Cardiac septum (tissue), 1 donor: ENCODE results near the gene TECR. TPM values are rescaled to one million over a fixed set of nuclear protein-coding genes. Genes with fewer than 3 reads are reported as not detected.

Experiments
- microRNA-seq: library from miRNA; unstranded; fragments of <30 nt; microRNA quantifications from one replicate; pipeline ENCODE4 v1.2.0, GENCODE V29; 2020
- total RNA-seq: library from RNA; stranded (reverse); fragmentation: NEBNext Ultra II Directional; extraction: Animal tissue kit (Norgen Biotek cat#: 25700); gene quantifications from one replicate; pipeline ENCODE4 v1.2.1, GENCODE V29; 2021
- donor health status: DM: no; HTN: no; CAD: no.

Gene TECR
- total RNA-seq, 1 donor from 2014 or later = 62.0 TPM

Small RNAs within 50 kb of the gene (microRNA-seq; reads per million reads assigned to microRNA genes)
- gene MIR639 = not detected

Other genes starting within 250 kb of the TECR start
- gene ADGRE5, start 148.2 kb upstream of the TECR start, total RNA-seq = 36.4 TPM
- 26.7 TPM for gene DDX39A, start 110.3 kb upstream of the TECR start, total RNA-seq
- 136 TPM for gene PKN1, start 96.3 kb upstream of the TECR start, total RNA-seq
- gene PTGER1, start 54.2 kb upstream of the TECR start, total RNA-seq = not detected
- 49.5 TPM for gene GIPC1, start 33.5 kb upstream of the TECR start, total RNA-seq
- gene DNAJB1, start 11.2 kb upstream of the TECR start, total RNA-seq = 61.6 TPM
- gene NDUFB7, start 42.5 kb downstream of the TECR start, total RNA-seq = 382 TPM
- gene CLEC17A, start 53.5 kb downstream of the TECR start, total RNA-seq = not detected
- 0.46 TPM for gene ADGRE3, start 145.2 kb downstream of the TECR start, total RNA-seq
- gene ZNF333, start 160.5 kb downstream of the TECR start, total RNA-seq = 10.5 TPM
- 2.5 TPM for gene ADGRE2, start 249.0 kb downstream of the TECR start, total RNA-seq